GM18526 (cell line): ENCODE data around the gene RSF1.

Experiments used
- POLR2A ChIP-seq: IDR thresholded peaks from 3 replicates; pipeline ENCODE4 v1.6.1; 2011; ENCODE audit not compliant: insufficient read length; ENCODE audit errors: extremely low read depth

The RSF1 gene

DNA sequence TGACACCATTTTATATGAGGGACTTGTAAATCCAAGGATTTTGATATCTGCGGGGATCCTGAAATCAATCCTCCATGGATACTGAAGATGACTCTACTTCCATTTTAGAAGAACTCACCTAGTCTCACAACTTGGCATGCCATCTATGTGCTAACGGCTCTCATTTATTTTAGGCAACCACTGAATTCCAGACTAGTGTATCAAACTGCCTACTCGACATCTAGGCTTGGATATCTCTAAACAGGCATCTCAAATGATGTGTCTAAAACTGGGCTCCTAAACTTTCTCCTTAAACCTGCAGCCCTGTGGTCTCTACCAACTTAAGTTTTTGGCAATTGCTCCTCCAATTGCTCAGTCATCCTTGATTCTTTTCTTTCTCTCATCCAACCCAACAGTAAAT, 151.8 kb downstream of the RSF1 start:
- no peak for TF ChIP-seq POLR2A

DNA sequence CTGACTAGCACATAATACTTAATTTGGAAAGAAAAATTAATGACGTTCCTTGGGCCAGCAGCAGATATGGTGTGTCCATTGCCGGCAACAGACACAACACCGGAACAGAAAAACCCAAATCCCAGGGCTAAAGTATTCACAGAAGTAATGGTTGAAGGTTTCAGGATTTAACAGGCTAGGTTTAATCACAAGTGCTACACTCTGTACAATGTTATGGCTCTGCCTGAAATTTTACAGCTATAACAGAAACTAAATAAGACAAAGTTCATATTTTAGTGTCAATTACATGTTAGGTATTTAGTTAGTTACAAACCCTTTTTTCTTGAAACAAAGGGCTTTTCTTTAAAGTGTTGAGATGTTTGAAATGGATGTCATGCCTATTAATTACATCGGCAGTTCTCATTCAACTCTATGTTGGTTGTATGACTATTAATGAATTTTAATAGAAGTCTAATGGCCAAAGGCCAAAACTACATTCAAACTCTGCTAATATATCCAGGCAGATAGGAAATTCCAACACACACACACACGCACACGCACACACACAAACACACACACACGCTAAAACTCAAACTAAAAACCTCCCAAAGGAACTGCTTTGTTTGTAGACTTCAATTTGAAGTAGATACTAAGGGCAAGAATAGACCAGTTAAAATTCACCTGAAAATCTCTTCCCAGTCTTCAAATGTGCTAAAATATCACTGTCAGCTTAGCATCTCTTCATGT, 155.1 kb downstream of the RSF1 start:
- no peak for TF ChIP-seq POLR2A

DNA sequence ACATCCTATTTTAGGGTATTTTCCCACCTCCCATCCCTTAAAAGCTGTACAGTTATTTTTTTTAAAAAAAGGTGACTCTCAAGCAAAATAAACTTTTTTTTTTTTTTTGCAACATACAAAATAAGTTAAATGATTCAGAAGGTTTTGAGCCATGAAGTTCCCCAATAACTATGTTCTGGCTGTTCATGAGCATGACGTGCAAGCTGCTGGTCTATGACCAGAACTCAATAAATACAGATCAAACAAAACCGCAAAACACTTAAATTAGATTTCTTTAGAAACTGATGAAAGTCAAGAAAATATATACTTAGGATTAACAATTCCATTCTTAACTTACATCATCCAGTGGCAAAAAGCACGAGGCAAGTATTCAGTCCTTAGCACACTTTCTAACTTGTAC, 158.9 kb downstream of the RSF1 start:
- TF ChIP-seq POLR2A = no peak

DNA sequence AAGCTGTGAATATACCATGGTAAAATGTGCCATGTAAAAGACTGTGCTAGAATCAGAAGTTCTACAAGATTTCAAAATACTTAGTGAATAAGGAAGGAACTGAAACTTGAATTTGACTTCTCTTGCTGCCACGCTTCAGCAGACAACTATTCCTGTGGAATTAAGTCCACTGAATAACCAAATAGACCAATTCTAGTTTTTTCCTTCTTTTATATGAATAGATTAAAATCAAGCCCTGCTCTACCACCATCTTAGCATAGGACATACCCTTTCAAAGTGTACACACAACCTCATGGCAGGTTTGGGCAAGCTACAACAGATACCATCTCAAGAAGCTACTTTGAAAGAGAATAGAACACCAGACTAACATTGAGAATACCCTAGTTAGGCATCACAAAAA, 159.6 kb downstream of the RSF1 start:
- no peak for TF ChIP-seq POLR2A

DNA sequence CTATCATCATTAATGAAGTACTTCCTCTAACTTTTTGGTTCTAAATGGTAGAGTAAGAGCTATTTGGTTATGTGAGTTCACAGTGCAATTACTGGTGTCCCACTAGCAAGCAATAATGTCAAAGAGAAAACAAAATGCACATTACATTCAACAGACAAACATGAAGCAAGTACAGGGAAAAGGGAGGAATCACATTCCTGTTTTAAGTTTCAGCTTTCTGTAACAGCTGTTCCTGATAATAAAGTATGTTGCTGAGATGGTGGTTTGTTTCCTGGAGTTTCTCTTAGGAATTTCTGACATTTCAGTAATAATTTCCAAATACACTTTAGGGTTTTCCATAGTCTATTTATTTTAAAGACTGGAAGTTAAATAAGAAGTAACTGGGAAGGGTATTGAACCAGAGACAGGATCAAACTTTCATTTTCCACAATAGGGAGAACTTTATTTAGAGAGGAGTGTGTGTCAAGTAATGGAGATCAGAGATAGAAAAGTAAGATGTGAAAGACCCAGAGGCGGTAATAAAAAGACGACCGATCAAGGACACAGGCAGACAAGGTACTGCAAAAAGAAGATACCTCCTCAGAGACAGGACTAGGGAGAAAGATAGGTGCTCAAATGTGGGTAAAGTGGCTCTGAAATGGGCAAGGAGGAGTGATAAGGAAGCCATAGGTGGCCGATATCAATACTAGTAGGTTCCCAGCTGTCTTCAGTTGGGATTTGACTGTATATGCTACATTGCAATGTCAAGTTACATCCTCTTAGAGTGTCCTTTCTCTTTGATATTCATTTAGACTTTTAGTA, 162.1 kb downstream of the RSF1 start:
- TF ChIP-seq POLR2A = no peak

DNA sequence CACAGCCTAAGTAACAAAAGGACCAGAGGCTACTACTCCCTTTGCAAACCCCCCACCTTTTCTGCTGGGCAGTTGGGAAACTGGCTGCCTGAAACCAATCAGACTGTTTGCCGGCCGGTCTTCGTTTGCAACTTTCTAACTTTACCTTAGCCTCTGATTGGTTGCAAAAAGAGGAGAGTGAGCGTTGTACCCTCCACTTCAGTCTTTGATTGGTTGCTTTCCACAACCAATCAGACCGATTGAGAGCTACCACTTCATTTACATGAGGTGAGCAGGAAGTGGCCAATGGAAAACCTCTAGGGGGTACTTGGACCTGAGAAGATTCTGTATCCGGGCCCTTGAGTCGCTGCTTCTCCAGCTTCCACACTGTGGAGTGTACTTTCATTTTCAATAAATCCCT, 164.2 kb downstream of the RSF1 start:
- no peak for TF ChIP-seq POLR2A

DNA sequence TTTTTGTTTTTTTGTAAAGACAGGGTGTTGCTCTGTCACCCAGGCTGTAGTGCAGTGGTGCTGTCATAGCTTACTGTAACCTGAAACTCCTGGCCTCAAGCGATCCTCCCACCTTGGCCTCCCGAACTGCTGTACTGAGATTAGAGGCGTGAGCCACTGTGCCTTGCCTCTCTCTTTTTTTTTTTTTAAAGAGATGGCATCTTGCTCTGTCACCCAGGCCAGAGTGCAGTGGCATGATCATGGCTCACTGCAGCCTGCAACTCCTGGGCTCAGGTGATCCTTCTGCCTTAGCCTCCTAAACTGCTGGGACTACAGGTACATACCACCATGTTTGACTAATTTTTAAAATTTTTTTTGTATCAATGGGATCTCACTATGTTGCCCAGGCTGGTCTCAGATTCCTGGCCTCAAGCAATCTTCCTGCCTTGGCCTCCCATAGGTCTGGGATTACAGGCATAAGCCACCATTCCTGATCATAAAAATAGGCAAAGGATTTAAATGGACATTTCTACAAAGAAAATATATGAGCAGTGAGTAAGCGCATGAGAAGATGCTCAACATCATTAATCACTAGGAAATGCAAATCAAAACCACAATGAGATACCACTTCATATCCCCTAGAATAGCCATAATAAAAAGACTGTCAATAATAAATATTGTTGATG, 165.6 kb downstream of the RSF1 start:
- no peak for TF ChIP-seq POLR2A

DNA sequence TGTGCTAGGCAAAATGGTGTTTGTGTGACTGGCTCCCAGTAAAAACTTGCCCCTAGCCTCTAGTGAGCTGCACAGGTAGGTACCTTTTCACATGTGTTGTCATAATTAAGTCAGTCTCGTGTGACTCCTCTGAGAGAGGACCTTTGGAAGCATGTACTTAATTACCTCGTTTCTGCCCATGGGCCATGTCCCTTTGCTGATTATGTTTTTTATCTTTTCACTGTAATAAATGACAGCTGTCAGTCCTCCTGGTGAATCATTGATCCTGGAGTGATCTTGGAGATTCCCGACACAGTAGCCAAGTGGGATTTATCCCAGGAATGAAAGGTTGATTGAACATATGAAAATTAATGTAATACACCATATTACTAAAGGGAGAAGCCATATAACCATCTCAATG, 170.4 kb downstream of the RSF1 start:
- TF ChIP-seq POLR2A = no peak

DNA sequence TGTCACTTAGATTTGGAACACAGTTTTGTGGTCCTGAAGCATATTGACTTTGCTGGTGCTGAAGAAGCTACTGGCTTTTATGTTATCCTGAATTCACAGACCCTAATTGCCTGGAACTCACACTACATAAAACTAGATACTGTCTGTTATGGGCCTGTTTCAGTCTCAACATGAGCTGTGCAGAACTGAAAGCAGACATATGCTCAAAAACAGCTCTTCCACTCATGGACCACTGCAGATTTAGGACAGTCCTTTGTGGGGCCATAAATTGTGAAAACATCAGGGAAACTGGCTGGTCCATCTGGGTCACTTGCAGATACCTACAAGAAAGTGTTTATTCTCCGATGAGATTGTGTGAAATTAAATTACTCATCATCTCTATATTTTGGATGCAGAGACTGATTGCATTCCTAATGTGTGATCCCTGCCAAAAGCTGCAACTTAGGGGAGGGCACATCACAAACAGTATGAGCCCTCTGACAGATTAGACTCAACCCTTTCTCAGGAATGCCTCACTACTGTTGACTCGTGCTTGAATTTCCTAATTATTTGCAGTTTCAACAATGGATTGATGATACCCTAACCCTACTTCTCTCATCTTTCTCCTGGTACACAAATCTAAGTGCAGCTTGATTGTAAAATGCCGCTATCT, 172.7 kb downstream of the RSF1 start:
- TF ChIP-seq POLR2A = no peak

DNA sequence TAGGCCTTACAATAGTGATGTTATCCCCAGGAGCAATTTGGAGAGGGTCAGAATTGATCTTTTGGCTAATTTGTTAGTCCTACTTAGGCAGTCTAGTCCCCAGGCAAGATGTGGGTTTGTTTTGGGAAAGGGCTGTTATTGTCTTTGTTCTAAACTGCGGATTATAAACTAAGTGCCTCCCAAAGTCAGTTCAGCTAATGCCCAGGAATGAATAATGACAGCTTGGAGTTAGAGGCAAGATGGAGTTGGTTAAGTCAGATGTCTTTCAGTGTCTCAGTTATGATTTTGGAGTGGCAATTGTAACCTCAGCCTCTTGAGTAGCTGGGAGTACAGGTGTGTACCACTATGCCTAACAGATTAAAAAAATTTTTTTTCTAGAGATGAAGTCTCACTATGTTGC, 175.6 kb downstream of the RSF1 start:
- no peak for TF ChIP-seq POLR2A

DNA sequence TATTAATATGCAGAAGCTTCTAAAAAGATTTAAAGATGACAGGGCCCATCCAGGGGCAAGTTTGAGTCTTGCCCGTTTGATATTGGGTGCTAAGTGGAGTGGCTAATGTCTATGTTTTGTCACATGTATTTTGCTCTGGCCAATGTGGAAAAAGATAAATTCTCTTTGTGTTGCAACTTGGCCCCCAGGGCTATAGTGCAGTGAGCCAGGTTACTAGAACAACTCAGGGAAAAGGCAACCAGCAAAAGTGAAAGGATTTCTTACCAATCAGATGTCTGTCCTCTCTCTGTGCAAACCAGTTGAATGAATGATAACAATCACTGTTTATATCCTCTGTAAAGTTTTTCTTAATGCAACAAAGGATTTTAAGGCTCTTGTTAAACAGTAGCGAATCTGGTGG, 178.3 kb downstream of the RSF1 start:
- no peak for TF ChIP-seq POLR2A

DNA sequence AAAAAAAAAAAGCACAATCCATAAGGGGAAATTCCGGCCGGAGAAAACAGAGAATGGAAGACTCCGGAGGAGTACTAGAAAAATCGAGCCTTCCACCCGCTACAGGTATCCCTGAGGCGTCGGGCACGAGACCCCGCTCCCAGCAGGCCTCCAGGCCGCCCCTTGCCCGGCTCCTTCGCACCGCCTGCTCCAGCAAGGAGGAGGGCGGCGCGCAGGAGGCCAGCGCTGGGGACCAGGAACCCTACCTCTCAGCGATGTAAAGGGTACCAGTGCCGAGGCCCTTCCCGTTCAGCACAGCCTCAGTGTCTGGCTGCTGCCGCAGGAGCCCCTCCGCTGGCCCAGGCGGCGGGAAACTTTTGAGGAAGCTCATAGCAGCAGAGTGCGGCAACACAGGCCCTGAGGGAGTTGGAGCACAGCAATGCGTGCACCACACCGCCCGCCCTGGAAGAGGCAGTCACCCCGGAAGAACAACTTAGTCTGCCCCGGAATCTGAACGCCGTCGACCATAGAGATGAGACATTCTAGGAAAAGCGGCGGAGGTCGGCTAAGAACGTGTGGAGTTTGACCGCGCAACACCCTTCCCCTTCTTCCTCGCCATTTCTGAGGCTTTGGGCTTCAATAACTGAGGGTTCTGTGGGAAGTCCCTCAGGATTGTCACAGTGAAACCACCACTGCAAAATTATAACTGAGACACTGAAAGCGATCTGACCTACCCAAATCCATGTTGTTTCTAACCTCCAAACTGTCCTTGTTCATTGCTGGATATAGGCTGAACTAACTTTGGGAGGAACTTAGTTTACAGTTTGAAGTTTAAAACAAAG, 183.0 kb downstream of the RSF1 start, which contains the start of gene CLNS1A:
CLNS1A (minus strand) TSS at position 450 of the 821 bp plus-strand sequence; CDS start at position 370, 80 bp downstream.
- peak; percentile 92 for TF ChIP-seq POLR2A

DNA sequence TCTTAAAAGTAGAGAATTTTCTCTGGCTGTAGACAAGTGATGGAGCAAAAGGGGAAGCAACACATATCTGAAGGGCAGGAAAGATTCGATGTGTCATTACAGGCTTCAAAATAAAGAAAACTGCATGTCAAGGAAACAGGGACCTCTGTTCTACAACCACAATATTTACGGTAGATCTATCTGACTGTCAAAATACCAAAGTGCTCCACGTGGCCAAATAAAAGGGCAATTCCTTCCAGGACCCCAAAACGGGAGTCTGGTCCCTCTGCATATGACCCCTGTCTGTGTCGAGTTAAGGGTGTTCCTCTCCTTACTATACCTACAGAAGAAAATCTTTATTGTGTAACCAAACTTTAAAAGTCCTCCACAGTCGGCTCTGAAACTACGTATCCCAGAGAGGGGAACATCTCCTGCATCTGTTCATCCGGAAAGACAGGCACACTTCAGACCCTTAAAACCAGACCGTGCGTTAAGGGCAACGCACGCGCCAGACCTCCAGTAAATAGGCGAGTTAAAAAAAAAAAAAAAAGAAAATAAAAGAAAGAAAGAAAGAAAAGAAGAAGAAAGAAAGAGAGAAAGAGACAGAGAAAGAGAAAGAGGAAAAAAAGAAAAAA, 183.7 kb downstream of the RSF1 start:
- no peak for TF ChIP-seq POLR2A

DNA sequence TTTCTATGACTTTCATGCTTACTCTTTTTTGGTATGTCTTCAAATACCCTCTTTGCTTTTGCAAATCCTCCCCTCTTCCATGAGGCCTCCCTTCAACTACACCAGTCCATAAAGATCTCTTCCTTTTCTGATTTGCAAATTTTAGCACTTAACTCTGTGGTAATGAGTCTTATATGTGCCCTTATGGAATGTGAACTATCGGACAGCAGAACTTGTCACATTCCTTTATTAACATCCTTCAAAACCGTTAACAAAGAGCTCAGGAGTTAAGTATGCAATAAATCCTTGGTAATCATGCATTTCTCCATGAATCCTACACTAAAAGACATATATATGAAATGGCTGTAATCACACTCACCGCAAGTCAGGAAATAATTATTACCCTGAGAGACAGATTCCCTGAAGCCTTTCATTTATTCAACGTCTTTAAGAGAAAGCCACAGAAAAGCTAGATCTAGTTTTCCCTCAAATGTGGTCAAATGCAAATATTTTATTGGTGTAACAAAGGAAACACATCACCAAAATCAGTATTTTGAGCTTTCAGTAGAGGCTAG, 190.3 kb downstream of the RSF1 start:
- no peak for TF ChIP-seq POLR2A
